ENCODE results near the gene CATSPERD.
"Not testable (repeated sequence)": the region's sequence is repeated elsewhere in the genome, so short reads cannot be mapped to it uniquely, and the experiment has no call there.

CATSPERD gene

DNA sequence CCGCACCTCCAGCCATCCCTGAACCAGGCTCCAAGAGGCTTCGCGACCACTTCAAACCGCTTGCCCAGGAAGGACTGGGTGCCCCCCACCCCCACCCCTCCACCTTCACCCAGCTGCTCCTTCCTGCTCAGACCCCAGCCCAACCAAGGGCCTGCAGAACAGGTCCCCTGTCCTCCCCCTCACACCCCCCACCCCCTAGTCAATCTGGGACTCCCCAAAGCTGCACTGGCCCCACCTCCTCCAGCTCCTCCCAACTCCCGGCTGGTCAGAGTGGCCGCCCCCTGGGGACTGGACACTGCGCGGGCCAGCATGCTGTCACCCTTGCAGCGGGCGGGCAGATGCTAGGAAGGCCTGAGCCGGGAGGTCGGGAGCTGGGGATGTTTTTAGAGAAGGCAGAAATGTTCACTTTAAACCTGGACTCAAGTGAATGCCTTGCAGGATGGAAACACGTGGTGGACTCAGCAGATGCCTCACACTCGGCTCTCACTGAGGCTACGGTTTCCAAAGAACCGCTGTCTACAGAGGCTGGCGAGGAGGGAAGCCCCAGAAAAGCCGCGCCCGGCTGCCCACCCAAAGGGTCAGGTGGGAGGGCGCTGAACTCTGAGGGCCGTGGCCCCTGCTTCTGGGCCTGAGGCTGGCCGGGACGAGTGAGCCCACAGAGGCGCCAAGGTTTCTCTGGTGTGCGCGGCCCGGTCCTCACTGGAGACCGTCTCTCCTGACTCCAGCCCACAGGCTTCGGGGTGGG lies 22.4 kb upstream of the CATSPERD start:
- no peak for DNase-seq (ENCODE audit: low read depth in 2 of 3, low spot score in 1 of 3)

DNA sequence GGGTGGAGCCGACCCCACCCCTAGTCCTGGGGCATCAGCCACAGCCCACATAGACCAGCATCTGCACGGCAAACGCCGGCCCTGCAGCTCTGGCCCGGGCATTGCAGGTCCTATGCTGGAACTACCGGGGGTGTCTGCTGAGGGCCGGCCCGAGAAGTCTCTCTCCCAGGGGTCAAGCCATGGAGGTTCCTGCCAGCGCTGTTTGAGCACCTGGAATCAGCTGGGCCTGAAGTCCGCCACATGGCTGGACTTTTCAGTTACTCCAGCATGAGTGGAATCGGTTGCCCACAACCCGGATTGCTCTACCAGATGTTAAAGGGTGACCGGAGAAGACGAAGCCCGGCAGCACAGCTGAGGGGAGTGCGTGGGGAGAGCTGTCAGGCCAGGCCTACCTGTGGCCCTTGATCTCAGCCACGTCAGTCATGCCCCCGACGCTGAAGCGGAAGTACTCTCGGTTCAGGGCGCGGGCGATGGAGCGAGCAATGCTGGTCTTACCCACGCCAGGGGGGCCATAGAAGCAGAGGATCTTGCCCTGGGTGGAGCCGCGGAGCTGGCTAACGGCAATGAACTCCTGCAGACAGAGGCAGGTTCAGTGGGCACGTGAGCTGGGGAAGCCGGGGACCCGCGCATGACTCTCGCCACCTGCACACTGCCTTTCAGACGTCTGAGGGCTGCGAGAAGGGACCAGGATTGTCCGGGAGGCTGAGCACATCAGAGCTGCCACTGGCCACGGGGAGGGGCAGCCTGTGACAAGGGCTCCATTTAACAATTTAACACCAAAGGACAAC lies 21.6 kb upstream of the CATSPERD start:
- DNase-seq (ENCODE audit: low read depth in 2 of 3, low spot score in 1 of 3) = no peak

DNA sequence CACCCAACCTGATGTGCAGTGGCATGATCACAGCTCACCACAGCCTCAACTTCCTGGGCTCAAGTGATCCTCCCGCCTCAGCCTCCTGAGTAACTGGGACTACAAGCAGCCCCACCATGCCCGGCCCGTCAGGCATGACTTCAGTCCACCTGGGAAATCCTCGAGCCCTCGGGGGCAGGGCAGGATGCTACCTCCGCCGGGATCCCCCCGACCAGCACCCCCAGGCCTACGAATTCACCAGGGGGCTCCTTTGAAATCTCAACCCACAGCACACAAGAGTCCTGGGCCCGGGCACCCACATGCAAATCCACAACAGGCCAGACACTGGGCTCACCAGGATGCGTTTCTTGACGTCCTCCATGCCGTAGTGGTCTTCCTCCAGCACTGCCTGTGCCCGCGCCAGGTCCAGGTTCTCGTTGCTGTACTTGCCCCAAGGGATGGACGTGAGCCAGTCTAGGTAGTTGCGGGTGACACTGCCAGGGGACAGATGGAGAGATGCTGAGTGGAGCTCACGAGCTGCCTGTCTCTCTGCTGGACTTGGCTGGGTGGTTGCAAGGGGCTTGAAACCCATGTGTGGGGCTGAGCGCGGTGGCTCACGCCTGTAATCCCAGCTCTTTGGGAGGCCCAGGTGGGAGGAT lies 19.9 kb upstream of the CATSPERD start:
- no peak for DNase-seq (ENCODE audit: low read depth in 2 of 3, low spot score in 1 of 3)

DNA sequence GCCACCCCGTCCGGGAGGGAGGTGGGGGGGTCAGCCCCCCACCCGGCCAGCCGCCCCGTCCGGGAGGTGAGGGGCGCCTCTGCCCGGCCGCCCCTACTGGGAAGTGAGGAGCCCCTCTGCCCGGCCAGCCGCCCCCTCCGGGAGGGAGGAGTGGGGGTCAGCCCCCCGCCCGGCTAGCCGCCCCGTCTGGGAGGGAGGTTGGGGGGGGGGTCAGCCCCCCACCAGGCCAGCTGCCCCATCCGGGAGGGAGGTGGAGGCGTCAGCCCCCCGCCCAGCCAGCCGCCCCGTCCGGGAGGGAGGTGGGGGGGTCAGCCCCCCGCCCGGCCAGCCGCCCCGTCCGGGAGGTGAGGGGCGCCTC lies 18.4 kb upstream of the CATSPERD start:
- DNase-seq (ENCODE audit: low read depth in 2 of 3, low spot score in 1 of 3) = not testable (repeated sequence)

DNA sequence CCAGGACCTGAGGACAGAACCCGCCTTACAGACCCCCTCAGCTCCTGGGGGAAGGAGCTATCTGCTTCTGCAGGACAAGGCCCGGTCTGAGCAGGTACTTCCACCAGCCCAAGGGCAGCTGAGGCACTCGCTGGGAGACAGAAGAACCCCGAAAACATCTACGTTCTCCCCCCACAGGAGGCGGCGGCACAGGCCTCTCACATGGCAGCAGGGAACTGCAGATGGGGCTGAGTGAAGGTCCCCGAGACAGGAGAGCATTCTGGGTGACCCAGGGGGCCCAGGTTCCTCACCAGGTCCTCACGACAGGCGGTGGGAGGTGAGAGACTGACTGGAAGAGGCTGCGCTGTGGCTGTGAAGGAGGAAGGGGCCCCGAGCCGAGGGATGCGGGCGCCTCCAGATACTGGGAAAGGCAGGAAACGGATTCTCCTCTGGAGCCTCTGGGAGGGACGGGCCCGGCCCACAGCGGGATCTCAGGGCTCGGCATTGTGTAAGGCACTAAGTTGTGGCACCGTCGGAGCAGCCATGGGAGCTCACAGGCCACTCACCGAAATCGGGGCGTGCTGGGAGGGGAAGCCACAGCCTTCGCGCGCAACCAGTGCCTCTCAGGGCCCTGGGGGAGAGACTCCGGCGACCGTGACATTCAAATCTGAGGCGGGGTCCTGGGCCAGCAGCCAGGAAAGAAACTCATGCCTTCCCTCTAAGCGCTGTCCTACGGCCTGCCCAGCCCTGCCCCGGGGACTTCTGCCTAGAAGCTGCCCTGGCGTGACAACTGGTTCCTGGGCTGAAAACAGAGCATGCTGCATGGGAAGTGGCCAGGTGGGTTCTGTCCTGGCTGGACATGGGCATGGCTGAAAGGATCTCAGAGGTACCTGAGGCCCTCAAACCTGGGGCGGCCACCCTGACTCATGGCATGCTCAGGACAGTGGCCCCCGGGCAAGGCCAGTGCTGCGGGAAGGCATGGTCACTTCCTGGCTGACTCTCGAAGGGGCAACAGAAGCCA lies 16.3 kb upstream of the CATSPERD start:
- DNase-seq (ENCODE audit: low read depth in 2 of 3, low spot score in 1 of 3) = no peak

DNA sequence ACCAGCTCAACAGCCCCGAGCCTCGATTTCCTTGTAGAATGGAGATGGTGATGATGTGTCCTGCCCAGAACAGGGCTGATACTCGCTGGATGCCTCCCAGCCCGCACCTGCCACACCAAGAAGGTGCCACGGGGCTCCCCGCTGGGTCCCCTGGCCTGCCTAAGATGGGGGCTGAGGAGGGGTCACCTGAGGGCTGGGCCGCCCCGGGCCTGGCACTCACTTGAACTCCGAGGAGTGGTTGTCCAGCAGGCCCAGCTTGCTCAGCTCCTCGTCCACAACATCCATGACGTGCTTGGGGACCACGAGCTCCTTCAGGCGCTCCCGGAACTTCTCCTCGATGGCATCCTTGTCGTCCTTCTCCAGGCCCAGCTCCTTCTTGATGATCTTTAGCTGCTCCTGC lies 14.9 kb upstream of the CATSPERD start:
- no peak for DNase-seq (ENCODE audit: low read depth in 2 of 3, low spot score in 1 of 3)

DNA sequence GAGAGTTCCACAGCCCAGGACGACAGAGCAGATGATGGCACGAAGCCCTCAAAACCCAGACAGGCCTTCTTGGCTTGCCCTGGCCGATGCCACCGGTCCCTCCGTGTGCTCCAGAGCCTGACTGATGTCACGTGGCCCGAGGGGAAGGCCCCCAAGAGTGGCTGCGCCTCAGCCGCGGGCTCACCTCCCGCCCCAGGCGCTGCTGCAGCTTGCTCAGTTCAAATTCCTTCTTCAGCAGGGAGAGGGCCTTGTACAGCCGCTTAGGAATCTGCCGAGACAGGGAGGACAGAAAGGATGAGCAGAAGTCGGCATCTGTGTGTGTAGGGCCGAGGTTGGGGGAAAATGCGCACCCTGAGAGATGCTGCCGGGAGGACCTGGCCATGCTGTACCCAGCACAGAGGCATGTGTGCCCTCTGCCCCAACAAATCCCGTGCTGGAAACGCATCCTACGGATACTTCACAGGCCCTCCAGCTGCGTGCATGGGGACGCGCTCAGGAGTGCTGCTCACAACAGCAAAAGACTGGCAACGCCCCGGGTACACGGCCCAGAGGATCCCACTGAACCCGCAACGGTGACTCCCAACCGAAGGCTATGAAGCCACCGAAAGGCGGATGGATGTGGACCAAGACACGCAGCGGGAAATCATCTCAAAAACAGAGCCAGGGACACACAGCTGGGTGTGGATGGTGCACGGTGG lies 13.4 kb upstream of the CATSPERD start:
- no peak for DNase-seq (ENCODE audit: low read depth in 2 of 3, low spot score in 1 of 3)

DNA sequence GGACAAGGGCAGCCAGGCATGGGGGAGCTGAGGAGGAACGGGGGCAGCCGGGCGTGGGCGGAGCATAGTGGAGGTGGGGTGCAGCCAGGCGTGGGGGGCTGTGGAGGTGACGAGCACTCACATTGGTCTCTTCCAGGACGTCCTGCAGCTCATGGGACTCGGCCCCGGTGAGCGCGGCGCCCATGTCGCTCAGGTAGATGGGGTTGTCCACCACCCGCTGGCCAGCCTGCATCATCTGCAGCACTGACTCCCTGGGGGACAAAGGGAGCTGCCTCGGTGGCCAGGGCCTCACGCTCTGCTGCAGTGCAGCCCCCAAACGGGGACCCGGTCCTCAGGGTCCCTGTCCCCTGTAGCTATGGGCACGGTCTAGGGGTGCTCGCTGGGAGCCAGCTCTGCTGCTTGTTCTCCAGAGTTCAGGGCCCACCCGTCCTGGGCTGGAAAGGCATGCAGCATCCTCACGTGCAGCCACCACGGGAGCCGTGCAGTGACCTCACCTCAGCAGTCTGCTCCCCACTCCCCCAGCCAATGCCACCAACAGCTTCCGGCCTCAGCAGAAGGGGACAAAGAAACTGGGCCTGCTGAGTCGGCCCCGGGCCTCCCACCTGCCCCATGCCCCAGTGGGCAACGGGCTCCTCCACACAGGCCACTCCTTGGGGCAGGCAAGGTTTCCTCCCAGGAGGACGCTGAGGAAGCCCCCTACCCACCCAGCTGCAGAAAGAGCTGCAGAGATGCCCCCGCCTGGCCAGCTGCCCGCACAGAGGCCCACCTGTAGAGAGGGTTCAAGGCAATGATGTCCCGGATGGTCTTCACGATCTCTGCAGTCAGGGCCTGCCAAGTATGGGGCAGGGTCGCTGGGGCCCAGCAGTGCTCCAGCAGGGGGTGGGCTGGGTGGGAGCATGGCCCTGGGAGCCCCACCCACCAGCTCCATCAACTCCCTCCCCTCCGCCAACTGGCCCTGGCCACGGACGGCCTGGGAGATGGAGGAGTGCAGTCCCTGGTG lies 12.6 kb upstream of the CATSPERD start:
- no peak for DNase-seq (ENCODE audit: low read depth in 2 of 3, low spot score in 1 of 3)

DNA sequence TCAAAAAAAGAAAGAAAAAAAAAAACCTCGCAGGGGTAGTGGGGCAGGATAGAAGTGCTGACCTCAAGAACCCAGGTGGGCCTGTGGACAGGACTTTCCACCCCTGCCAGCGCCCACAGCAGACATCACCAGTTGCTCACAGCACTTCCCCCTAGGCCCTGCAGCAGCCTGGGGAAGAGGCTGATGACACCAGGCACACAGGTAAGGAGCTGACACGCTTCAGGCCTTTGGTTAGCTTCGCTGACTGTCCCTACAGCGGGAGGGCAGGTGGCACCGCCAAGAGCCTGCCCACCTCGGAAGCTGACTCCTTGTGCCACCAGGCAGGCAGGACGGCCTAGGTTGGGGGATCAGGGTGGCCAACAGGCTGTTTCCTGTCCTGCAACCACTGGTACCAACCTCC lies 9.4 kb upstream of the CATSPERD start:
- DNase-seq (ENCODE audit: low read depth in 2 of 3, low spot score in 1 of 3) = no peak

DNA sequence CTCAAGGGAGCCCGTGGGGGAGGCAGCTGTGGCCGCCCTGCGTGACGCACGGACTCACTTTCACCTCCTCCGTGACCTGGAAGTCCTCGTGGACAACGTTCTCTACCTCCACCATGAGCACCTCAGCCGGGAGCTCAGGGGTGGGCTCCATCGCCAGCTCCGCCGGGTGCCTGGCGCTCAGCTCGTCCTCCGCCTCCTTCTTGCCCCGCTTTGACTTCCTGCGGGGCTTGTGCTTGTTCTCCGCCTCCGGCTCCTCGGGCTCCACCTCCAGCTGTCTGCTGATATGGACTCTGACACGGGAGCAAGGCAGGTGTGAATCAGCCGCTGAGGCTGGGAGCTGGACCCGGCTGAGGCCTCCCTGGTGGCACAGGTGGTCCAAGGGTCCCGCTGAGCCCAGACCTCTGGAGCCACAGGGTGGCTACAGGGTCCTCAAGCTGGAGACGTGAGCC lies 8.7 kb upstream of the CATSPERD start:
- DNase-seq (ENCODE audit: low read depth in 2 of 3, low spot score in 1 of 3) = no peak

DNA sequence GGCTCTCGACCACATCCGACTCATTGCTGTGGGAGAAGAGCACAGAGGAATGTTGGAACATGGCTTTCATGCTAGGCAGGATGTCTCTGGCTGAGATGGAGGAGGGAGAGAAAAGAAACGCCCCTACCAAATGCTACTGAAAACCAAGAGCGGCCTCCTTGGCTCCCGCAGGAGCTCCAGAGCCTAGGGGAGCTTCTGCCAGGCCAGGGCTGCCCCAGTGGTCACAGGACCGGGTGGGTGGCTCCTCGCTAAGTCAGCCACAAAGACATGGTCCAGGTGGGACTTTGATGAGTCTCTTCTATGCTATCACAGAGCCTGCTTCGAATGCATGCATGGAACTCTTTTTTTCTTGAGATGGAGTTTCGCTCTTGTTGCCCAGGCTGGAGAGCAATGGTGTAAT lies 7.2 kb upstream of the CATSPERD start:
- no peak for DNase-seq (ENCODE audit: low read depth in 2 of 3, low spot score in 1 of 3)

DNA sequence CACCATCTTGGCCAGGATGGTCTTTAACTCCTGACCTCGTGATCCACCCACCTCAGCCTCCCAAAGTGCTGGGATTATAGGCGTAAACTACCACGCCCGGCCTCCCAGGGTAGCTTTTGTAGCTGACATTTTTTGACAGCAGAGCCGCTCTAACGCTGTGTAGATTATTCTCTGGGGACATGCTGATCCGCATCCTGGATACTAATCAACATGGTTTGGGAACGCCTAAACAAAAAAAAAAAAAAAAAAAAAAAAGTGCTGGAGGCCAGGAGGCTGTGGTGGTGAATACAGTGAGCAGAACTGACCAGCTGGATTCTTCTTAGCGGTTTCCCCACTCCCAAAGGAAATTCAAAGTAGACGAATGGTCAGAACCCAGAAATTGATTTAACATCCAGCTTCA lies 5.6 kb upstream of the CATSPERD start:
- no peak for DNase-seq (ENCODE audit: low read depth in 2 of 3, low spot score in 1 of 3)

DNA sequence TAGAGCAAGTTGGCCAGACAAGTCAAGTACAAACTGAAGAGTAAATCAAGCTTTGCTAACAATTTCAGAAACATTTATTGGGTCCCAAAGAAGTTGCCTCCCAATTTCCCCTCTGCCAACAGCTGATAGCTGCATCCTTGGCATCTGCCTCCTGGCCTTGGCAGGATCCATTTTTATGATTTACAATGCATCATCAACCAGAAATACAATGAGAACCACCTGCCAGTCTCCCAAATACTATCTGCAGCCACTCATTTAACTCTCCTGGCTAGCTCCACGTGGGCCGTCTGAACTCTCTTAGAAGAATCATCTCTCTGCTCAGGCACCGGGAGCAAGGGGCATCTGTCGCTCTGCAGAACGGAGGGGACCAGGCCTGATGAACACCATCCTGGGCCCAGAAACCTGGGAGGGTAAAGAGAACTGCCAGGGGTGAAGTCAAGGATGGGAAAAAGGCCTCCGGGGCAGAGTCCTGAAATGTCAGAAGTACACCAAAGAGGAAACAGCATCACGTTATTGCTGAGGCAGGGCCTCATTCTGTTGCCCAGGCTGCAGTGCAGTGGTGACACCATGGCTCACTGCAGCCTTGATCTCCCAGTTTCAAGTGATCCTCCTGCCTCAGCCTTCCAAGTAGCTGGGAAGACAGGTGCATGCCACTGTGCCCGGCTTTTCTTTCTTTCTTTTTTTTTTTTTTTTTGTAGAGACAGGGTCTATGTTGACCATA lies 3.1 kb upstream of the CATSPERD start:
- no peak for DNase-seq (ENCODE audit: low read depth in 2 of 3, low spot score in 1 of 3)

DNA sequence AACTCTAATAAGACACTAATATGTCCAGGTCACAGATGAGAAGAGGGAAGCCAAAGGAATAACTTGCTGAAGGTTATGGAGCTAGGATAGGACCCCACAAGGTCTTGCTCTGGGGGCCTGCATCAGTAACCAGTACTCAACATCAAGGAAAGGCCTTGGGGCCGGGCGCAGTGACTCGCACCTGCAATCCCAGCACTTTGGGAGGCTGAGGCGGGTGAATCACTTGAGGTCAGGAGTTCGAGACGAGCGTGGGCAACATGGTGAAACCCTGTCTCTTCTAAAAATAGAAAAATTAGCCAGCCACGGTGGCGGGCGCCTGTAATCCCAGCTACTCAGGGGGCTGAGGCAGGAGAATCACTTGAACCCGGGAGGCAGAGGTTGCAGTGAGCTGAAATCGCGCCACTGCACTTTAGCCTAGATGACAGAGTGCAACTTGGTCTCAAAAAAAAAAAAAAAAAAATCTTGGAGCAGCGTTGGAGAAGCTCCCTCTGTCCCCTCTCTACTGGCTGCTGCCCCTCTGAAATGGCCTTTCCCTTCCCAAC lies 2.3 kb upstream of the CATSPERD start:
- peak; percentile 51 to 61 (median 61) for DNase-seq (ENCODE audit: low read depth in 2 of 3, low spot score in 1 of 3)

DNA sequence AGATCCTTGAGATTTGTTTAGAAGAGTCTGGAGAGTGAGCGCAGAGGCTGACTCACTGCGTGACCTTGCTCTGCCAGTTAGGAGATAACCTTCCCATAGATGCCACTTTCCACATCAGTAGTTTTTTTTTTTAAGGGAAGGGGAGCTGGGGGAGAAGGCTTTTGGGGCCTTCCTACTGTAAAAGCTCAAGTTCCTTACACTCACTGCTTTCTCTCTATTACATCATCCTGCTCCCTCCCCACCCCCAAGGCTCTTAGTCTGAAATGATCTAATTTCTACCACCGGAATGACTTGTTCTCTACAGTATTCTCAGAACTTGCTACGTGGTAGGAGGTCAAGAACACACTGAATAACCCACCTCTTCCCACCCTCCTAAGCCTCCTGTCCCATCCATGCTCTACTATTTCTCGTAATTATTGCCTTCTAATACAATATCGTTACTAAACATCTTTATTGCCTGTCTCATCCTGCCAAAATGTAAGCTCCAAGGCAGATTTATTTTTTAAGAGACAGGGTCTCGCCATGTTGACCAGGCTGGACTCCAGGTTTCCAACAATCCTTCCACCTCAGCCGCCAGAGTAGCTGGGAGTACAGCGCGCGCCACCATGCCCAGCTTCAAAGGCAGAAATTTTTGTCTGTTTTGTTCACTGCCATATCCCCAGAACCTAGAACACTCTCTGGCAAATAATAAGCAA lies 1.7 kb upstream of the CATSPERD start:
- peak; percentile 51 to 70 (median 60) for DNase-seq (ENCODE audit: low read depth in 2 of 3, low spot score in 1 of 3)

DNA sequence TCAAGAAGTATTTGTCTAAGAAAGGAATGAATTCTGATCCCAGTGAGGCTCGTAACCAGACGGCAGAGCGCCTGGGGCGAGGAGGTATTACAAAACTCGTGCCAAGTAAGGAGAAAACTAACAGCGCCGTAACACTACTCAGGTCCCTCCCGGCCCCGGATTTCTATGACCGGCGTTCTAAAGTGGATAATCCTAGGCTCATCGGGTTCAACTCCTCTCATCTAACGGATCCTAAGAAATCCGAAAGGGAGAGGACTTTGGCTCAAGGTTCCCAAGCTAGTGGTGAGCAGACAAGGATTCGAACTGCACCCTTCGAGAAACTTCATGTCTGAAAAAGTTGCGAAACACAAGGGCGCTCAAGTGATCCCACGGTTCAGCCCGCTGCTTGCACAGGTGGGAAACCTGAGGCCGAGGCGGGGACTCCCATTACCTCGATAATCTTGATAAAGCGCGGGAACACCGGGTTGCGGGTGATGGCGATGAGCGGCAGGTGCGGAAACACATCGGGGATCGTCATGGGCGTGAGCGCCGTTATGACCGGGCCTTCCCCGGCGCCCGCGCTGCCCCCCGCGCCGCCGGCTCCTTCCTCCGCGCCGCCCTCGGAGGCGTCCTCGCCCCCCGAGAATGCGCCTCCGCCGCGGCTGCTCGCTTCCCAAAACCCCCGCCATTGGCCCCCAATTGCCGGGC lies 1.0 kb upstream of the CATSPERD start:
- DNase-seq (ENCODE audit: low read depth in 2 of 3, low spot score in 1 of 3) = peak in 2 of 3 donors; percentile 23 to 29

DNA sequence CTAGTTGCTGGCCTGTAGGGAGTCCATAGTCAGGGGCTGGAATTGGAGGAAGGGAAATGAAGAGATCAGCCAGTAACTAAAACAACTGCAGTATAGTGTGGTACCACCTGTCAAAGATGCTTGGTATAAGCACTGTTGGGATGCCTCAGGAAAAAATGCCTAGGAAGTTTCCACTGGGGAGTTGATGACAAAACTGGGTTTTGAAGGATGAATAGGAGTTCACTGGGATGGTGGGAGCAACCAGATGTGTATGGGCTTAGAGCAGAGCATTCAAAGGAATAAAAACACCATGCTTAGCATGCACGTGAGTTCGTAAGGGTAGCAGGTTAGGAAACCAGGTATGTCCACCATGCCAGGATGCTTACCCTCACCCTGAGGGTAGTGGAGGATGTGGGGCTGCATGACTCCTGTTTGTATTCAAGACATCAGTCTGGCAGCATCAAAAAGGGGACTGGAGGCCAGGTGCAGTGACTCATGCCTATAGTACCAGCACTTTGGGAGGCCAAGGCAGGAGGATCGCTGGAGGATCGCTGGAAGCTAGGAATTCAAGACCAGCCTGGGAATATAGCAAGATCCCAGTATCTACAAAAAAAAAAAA lies 7.1 kb downstream of the CATSPERD start:
- DNase-seq (ENCODE audit: low read depth in 2 of 3, low spot score in 1 of 3) = no peak
